Sigmoid colon (tissue), 3 donors: ENCODE measurements around the gene FAM9C.

Experiments used
- POLR2A ChIP-seq, 2 donors: fragments of 450-650 bp; IDR thresholded peaks; one replicate each; pipeline ENCODE4 v1.6.1; 2016; ENCODE audit warnings: antibody characterized with exemption in 2 of 2, mild to moderate bottlenecking in 2 of 2, moderate library complexity in 2 of 2
- TF ChIP-seq, protein P1 (sequence below), 4 experiments: fragments of 450-650 bp in 3 of 4; fragments of 200-600 bp in 1 of 4; IDR thresholded peaks; one replicate each; pipeline ENCODE4 v1.5.1; 2016 to 2019; ENCODE audit warnings: antibody characterized with exemption in 4 of 4, mild to moderate bottlenecking in 3 of 4, moderate library complexity in 2 of 4

DNA sequence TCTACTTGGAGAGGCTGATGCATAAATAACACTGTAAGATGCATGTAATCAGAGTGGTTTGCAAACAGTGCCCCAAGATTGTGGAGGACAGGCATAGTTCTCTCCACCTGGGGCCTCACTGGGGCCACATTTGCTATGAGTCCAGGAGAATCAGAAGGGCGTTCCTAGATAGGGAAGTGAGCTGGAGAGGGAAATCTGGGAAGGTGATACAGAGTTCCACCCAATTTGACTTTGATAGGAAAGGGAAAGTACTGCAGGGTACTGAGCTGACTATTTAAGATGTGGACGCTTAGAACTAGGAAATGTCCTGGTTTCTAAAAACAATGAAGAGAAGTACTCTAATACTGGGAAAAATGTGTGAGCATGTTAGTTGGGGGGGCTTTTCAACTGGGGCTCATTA lies 33.9 kb downstream of the FAM9C start:
- no peak for TF ChIP-seq POLR2A (IDR thresholded peaks at IDR 0.05)
- TF ChIP-seq, protein P1, sequence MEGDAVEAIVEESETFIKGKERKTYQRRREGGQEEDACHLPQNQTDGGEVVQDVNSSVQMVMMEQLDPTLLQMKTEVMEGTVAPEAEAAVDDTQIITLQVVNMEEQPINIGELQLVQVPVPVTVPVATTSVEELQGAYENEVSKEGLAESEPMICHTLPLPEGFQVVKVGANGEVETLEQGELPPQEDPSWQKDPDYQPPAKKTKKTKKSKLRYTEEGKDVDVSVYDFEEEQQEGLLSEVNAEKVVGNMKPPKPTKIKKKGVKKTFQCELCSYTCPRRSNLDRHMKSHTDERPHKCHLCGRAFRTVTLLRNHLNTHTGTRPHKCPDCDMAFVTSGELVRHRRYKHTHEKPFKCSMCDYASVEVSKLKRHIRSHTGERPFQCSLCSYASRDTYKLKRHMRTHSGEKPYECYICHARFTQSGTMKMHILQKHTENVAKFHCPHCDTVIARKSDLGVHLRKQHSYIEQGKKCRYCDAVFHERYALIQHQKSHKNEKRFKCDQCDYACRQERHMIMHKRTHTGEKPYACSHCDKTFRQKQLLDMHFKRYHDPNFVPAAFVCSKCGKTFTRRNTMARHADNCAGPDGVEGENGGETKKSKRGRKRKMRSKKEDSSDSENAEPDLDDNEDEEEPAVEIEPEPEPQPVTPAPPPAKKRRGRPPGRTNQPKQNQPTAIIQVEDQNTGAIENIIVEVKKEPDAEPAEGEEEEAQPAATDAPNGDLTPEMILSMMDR (IDR thresholded peaks at IDR 0.05): no peak
